HG03095 (cell line): ENCODE results near the gene ENTPD3.

Experiments
- ATAC-seq: cut with Tn5 transposase; IDR thresholded peaks from one replicate; pipeline ENCODE4 v1.9.1; 2021; ENCODE audit warnings: moderate library complexity; ENCODE audit not compliant: unreplicated experiment

ENTPD3 gene

DNA sequence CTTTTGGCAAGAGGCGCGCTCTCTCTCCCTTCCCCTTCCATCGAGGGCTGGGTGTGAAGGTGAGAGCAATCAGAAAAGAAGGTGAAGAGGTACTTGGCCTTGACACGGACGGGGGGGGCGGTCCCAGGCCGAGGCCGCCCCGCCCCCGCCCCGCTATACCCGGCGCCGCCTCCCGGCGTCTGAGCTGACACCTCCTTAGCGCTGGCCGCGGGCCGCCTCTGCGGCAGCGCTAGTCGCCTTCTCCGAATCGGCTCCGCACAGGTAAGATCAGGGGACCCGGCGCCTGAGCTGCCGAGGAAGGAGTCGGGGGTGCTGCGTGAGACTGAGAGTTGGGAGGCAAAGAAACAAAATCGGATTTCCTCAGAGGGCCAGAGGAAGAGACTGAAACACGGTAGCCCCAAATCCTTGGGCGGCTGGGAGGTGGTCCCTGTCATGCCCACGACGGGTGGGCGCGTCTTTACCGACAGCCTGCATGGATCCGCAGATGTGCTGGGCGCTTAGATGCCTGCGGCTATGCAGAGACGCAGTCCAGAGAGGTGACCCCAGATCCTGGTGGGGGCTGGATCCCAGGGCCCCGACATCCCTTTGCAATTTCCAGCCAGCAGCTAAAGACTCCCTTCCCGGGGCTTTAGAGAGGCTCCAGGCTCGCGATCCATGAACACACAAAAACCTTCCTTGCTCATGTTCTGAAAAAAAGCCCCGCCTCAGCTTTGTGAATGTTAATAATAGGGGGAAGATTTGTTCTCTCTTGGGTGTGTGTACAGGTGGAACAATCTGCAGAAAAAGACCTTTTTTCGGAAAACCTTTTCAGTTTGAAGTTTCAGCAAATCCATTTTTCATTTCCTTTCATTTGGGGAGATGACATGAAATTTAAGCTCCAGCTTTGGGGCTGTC lies at the start of gene ENTPD3:
TSS of gene ENTPD3 (plus strand) at position 184 of the 894 bp plus-strand sequence. CDS start 874 bp downstream, outside the sequence.
- no peak for ATAC-seq

DNA sequence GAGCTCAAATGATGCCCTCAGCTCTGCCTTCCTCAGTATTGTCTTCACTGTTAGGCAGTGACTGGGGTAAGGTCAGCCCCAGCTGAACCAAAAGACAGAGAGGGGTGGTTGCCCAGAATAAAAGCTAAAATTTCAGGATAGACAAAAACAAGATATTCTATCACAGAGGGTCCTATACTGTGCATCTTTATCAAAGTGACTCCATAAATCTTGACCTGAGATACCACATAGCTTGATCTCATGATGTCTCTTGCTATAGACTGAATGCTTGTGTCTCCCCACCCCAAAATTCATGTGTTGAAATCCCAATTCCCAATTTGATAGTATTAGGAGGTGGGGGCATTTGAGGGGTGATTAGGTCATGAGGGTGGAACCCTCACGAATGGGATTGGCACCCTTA lies 47.1 kb upstream of the ENTPD3 start:
- ATAC-seq, result no peak

DNA sequence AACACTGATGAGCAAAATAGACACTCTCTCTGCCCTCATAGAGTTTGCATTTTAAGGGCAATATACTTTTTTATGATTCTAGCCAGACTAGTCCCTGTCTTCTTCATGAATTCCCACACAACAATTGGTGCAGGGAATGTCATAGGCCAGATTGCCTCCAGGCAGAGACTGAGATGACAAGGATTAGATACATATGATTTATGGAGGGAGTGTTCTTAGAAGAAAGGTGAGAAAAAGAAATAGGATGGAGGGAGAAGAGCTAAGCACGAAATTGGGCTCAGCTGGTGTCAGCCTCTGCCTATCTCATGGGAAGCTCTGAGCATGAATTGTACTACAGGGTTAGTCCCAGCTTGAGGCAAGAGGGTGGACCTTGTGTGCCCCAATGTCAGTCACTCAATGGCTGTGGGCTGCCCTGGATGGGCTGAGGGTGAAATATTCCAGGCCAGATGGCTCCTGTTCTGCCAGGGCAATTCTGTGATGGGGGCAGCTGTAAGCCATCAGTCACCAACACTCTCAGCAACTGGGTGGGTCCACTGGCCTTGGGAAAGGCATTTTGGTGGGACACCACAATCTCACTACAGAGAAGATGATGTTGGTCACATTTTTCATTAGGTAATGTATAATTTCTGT lies 46.3 kb upstream of the ENTPD3 start:
- ATAC-seq, result no peak

DNA sequence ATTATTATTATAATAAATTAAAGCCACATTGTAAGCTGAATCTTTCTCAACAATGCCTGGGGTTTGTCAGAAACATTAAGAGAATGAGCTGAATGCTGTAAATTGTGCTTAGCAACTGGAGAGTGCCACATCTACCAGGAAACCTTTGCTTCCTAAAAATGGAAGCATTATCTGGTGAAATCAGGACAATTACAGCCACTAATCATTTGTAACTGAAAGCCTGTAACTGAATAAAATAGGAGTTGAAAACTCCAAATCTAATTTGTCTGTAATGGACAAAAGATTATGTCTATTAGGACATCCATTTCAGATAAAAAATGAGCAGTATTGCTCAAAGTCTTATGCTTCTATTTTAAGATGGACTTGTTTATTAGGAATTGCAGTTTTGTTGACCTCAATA lies 45.3 kb upstream of the ENTPD3 start:
- ATAC-seq, result no peak

GRCh38 chr3:40350529-40350928 lies 36.5 kb upstream of the ENTPD3 start:
- ATAC-seq, result no peak

GRCh38 chr3:40355410-40355809 lies 31.6 kb upstream of the ENTPD3 start:
- ATAC-seq, result no peak

- ATAC-seq, result no peak
Measured at GRCh38 chr3:40358454-40358853, 28.5 kb upstream of the ENTPD3 start.

- ATAC-seq, result no peak
Measured at GRCh38 chr3:40363674-40364073, 23.3 kb upstream of the ENTPD3 start.

DNA sequence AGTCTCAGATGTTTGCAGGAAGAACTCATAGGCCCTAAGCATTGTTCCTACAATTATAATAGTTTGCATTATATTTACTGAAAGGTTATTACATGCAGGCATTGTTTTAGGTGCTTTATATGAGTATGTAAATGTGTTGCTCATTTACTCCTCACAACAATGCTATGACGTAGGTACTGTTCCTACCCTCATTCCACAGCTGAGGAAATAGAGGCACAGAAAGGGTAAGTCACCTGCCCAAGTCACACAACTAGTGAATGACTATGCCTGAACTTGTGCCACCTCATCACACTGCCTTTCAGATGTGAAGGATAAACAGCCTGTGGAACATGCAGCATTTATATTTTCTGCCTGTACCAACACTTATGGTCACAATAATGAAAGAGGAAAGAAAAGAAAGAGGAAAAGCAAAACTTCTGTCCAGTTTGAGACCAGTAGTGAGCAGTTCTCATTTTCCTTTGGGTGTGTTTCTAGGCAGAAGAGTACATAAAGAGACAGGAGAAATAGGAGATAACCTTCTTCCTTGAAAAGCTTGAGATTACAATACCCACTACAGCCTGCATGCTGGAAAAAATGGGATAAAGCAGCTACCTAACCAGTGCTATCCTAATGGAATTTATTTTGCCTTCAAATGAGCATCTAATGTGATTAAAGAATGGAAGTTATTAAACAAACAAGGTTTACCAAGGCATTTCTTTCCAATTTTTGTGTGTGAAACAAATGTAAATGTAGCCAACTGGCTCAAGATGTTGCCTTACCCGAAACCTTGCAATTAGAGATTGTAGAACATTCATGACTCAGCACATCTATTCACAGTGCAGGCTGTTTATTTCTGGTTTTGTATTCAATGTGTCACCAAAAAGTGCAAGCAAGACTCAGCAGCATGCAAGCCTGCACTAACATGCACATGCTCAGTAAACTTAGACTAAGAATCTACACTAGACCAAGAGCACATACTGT lies 20.5 kb upstream of the ENTPD3 start:
- no peak for ATAC-seq

DNA sequence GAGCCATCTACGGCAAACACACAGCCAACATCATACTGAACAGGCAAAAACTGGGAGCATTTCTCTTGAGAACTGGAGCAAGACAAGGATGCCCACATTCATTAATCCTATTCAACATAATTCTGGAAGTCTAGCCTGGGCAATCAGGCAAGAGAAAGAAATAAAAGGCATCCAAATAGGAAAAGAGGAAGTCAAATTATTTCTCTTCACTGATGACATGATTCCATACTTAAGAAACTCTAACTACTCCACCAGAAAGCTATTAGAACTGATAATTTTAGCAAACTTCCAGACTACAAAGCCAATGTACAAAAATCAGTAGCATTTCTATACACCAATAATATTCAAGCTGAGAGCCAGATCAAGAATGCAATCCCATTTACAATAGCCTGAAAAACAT lies 17.3 kb upstream of the ENTPD3 start:
- ATAC-seq, result no peak

GRCh38 chr3:40377822-40378221 lies 9.2 kb upstream of the ENTPD3 start:
- ATAC-seq, result no peak

- ATAC-seq, result no peak
Measured at GRCh38 chr3:40379674-40380306, 7.2 kb upstream of the ENTPD3 start.

DNA sequence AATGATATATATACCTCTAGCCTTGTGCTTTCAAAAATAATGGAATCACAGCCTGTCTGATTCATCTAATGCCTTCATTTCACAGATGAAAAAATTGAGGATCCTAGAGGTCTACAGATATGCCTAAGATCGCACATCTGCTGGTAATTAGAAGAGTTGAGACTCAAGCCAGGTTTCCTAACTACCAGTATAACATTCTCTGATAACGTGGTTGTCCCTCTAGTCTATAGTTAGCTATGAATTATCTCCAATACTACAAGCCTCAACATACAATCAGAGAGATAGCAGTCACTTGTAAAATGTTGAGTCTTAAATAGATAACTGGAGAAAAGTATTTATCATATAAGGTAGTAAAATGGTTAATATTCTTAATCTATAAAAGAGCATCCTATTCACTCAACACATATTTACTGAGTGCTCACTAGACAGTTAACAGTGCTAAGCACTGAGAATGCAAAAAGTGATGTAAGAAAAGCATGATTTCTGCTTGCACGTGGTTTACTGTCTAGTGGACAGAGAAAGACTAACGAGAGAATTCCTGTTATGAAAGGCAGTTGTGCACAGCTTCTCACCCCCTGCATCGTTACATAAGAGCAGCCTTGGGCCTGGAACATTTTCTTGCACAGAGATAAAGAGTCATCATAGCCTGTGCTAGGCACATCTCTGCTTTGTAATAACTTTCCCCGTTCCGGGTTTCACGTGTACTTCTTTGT lies 4.9 kb upstream of the ENTPD3 start:
- ATAC-seq, result no peak

DNA sequence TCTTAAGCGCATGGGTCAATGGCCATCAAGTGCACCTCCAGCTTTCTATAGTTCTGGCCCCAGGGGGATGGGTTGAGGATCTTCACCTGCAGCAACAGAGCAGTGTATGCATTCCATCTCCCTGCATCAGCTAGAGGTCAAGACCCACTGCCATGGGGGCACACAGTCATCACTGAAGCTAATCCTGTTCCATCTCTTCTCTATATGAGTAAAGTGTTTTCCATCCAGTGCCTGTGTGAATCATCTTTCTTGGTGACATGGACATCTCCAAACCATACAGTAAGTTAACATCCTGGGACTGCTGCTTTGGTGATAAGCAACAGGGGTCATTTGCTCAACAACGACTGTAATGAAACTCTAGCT lies 4.4 kb upstream of the ENTPD3 start:
- no peak for ATAC-seq

DNA sequence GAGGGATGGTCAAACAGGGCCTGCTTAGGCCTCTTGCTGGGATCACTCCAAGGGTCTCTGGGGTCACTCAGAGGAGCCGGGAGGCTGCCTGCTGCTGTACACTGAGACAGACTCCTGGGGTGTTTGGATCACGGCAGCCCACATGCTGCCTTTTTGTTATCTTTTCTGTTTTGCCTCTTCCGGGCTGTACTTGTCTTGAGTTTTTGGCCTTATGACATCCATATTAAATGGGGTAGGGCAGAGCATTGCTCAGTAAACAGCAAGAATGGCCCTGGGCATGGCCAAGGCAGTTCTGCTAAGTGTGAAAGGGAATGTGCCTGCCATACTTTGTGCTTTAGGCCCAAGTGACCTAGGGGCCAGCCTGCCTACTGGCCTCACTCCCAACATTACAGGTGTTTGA lies 771 bp upstream of the ENTPD3 start:
- ATAC-seq, result no peak

DNA sequence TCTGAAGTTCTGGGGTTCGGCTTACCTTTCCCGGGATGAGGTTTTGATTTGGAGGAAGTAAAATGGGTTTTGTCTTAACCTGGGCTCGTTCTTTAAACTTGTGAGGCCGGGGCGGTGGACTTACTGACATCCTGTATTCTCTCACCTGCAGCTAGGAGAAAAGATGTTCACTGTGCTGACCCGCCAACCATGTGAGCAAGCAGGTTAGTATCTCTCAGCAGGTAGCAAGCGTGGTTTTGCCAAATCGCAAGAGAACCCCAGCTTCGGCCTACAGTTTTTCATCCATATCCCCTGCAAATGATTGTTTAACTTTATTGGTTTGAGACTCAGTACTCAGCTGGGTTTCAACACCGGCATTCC lies 891 bp downstream of the ENTPD3 start:
- ATAC-seq, result no peak

- no peak for ATAC-seq
Measured at GRCh38 chr3:40396406-40396805, 9.4 kb downstream of the ENTPD3 start.

- no peak for ATAC-seq
Measured at GRCh38 chr3:40397129-40397528, 10.1 kb downstream of the ENTPD3 start.

DNA sequence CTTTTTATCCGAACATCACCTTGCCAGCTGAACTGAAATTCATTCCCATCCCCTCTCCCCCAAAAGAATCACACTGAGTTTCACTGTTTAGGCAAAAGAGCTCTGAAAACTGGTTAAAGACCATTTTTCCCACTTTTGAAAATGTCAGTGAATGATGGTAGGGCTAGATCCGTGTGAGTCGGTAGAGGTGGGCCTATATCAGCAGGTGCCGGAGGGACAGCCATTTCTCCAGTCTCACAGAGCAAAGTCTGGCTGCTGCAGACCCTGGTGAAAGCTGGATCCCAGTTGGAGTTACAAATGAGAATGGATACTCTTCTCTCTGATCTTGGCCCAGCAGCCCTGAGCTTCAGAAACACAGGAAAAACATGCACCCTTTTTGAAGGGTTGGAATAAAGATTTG lies 10.9 kb downstream of the ENTPD3 start:
- ATAC-seq, result no peak

DNA sequence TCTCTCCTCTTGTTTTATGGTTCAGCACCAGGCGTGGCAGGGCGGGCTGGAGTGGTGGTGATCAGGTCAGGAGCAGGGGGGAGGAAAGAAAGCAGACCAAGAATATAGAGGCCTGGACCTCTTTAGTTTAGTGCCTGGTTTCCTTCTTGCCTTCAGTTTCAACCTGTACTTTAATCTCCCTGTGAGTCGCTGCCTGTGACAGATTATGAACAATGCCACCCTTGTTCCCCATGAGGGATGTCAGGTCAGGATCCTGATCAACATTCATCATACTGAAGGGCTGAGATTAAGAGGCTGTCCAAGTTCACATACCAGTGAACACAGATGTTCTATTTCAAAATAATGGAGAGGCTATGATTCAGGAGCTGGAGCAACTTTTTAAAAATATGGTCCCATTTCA lies 11.4 kb downstream of the ENTPD3 start:
- ATAC-seq, result no peak
